A673 (cell line): Measurements from ENCODE around the gene CAV1. TPM values are rescaled to one million over a fixed set of nuclear protein-coding genes. Genes with fewer than 3 reads are reported as not detected.
"Not testable (repeated sequence)": the region's sequence is repeated elsewhere in the genome, so short reads cannot be mapped to it uniquely, and the experiment has no call there.

Experiments used
- BruUV-seq: library from RNA; stranded (reverse); fragments of 400-500 nt; replicated peaks from 2 replicates; lab custom pipeline; 2021; lab: Mats Ljungman, UMichigan
- CTCF ChIA-PET: fragments of 300-600 bp; sonication (Branson Sonifier 250); formaldehyde crosslinking; loops from one replicate; lab custom pipeline; 2022; ENCODE audit warnings: antibody characterized with exemption; lab: Charles Lee
- POLR2A ChIA-PET: fragments of 300-600 bp; sonication (Branson Sonifier 250); formaldehyde crosslinking; loops from one replicate; lab custom pipeline; 2022; ENCODE audit warnings: antibody characterized with exemption; ENCODE audit not compliant: low non-redundant PET; lab: Charles Lee
- DNase-seq: peaks from one replicate; pipeline ENCODE4 v3.0.0-alpha.2; 2015; ENCODE audit warnings: low spot score
- H3K27ac ChIP-seq: fragments of 200-600 bp; sonication (generic); 2 replicates; pipeline ENCODE4 v1.5.1; 2016; ENCODE audit warnings: mixed run types, low read depth, mild to moderate bottlenecking, mixed read lengths, antibody characterized with exemption, low read length; ENCODE audit not compliant: poor library complexity, severe bottlenecking
- H3K27me3 ChIP-seq: fragments of 200-600 bp; sonication (generic); replicated peaks from 2 replicates; pipeline ENCODE4 v1.6.1; 2017; ENCODE audit warnings: mixed run types, low read depth, mild to moderate bottlenecking, mixed read lengths, antibody characterized with exemption, low read length; ENCODE audit not compliant: insufficient read depth, poor library complexity
- H3K36me3 ChIP-seq: fragments of 200-600 bp; sonication (generic); 2 replicates; pipeline ENCODE4 v1.6.1; 2016; ENCODE audit warnings: mixed run types, mild to moderate bottlenecking, mixed read lengths, antibody characterized with exemption, low read length; ENCODE audit not compliant: insufficient read depth, poor library complexity, severe bottlenecking
- H3K4me1 ChIP-seq: fragments of 200-600 bp; sonication (generic); 2 replicates; pipeline ENCODE4 v1.6.1; 2017; ENCODE audit warnings: mixed run types, mild to moderate bottlenecking, mixed read lengths, antibody characterized with exemption, low read length; ENCODE audit not compliant: insufficient read depth, poor library complexity, severe bottlenecking
- H3K4me3 ChIP-seq: fragments of 200-600 bp; sonication (generic); 2 replicates; pipeline ENCODE4 v1.5.1; 2016; ENCODE audit warnings: low read depth, mixed run types, mild to moderate bottlenecking, mixed read lengths, low read length; ENCODE audit not compliant: poor library complexity, severe bottlenecking
- H3K9me3 ChIP-seq: fragments of 200-600 bp; sonication (generic); 2 replicates; pipeline ENCODE4 v1.6.1; 2016; ENCODE audit warnings: mixed run types, low read depth, mild to moderate bottlenecking, mixed read lengths, antibody characterized with exemption, low read length; ENCODE audit not compliant: poor library complexity, severe bottlenecking
- CTCF ChIP-seq: fragments of 300-800, 200-600 bp; sonication (generic); conservative IDR thresholded peaks from 2 replicates; pipeline ENCODE4 v1.5.1; 2017; ENCODE audit warnings: low read depth, mild to moderate bottlenecking, antibody characterized with exemption, low read length, moderate library complexity, mixed read lengths
- EZH2 ChIP-seq: fragments of 200-600 bp; sonication (generic); IDR thresholded peaks from 2 replicates; pipeline ENCODE4 v1.6.1; 2017; ENCODE audit warnings: borderline replicate concordance, low read depth, mild to moderate bottlenecking, mixed read lengths, antibody characterized with exemption, low read length; ENCODE audit not compliant: poor library complexity, severe bottlenecking
- intact Hi-C: fragments of 100-400 bp; cut with micrococcal nuclease; formaldehyde crosslinking; loops from one replicate; pipeline ENCODE4 v1.10.0; 2022; ENCODE audit not compliant: unreplicated experiment
- total RNA-seq: library from RNA; stranded (reverse); gene quantifications from 2 replicates; pipeline ENCODE4 v1.2.3, GENCODE V29; 2021

The CAV1 gene
- total RNA-seq, 1 experiment from 2014 or later, result 2,074 TPM

GRCh38 chr7:116483271-116483942 is 41.4 kb upstream of the CAV1 start:
- no peaks in the 10 kb centered on the region for H3K27me3 ChIP-seq
- H3K4me1 ChIP-seq, result peaks cover 13% of the 10 kb centered on the region
- CTCF ChIA-PET, result no interaction called here
- TF ChIP-seq EZH2 (no peak), CTCF (no peak)
- intact Hi-C loops, result no loop called here
- H3K27ac ChIP-seq, result peak overlapping the region; percentile 40
- H3K9me3 ChIP-seq, result no peaks in the 10 kb centered on the region
- POLR2A ChIA-PET, result no interaction called here
- H3K36me3 ChIP-seq, result no peaks in the 10 kb centered on the region
- no peak overlapping the region for H3K4me3 ChIP-seq
- DNase-seq, result no peak
- BruUV-seq, result no TSS peak

GRCh38 chr7:116484389-116484788 is 40.4 kb upstream of the CAV1 start:
- H3K4me1 ChIP-seq, result peaks cover 15% of the 10 kb centered on the region
- intact Hi-C loops, CTCF ChIA-PET: not testable (repeated sequence)

GRCh38 chr7:116487907-116488521 is 36.8 kb upstream of the CAV1 start:
- BruUV-seq, result no TSS peak

More at GRCh38 chr7:116484389-116484788, 40.4 kb upstream of the CAV1 start:
- not testable (repeated sequence) for BruUV-seq, H3K27ac ChIP-seq, H3K36me3 ChIP-seq, H3K27me3 ChIP-seq, DNase-seq, H3K9me3 ChIP-seq, H3K4me3 ChIP-seq
- POLR2A ChIA-PET, result interaction anchor here (0.6 to 0.7 kb wide), 2 partner anchors 34 to 192 kb away, joined by 3 to 8 read pairs; no protein-coding TSS in a partner anchor

More at GRCh38 chr7:116487907-116488521, 36.8 kb upstream of the CAV1 start:
- Histone ChIP-seq H3K27ac (peak overlapping the region; percentile 42), H3K27me3 (no peaks in the 10 kb centered on the region), H3K36me3 (no peaks in the 10 kb centered on the region), H3K9me3 (no peaks in the 10 kb centered on the region), H3K4me1 (peaks cover 49% of the 10 kb centered on the region), H3K4me3 (no peak overlapping the region)
- intact Hi-C loops, result no loop called here
- POLR2A ChIA-PET, result no interaction called here
- no peak for DNase-seq
- CTCF ChIA-PET, result no interaction called here
- TF ChIP-seq CTCF, result no peak
- no peak for TF ChIP-seq EZH2
